Panc1 (cell line): Measurements from ENCODE around the gene PIWIL1.

Experiments used
- TCF7L2 ChIP-seq: IDR thresholded peaks from 2 replicates; pipeline ENCODE4 v1.6.1; 2011; ENCODE audit warnings: mild to moderate bottlenecking, low read depth, low read length, inconsistent platforms
- TF ChIP-seq, protein P1 (sequence below), 2 experiments: IDR thresholded peaks; 2 replicates each; pipeline ENCODE4 v1.6.1; 2011 to 2012; ENCODE audit warnings: low read depth in 2 of 2, control low read depth in 1 of 2, low read length in 1 of 2, mild to moderate bottlenecking in 1 of 2, moderate library complexity in 1 of 2; ENCODE audit not compliant: insufficient read depth in 1 of 2

DNA sequence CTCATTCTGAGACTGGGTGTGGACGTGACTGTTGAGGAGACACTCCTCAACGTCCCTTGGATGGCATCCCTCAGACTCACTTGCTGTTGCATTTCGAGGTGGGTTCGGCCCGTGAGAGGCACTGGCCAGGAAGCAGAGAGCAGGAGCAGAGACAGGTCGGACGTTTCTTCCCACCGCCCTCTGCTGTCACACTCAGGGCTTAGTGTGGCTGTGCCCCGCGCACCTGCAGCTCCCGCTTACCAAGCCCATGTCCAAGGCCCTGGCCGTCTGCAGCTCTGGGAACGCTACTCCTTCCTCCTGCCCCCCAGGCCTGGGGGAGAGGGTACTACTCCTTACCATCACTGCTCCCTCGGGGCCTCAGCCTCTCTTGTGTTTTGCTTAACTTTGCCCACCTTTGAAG, 29.8 kb upstream of the PIWIL1 start:
- TF ChIP-seq TCF7L2 = no peak
- TF ChIP-seq, protein P1, sequence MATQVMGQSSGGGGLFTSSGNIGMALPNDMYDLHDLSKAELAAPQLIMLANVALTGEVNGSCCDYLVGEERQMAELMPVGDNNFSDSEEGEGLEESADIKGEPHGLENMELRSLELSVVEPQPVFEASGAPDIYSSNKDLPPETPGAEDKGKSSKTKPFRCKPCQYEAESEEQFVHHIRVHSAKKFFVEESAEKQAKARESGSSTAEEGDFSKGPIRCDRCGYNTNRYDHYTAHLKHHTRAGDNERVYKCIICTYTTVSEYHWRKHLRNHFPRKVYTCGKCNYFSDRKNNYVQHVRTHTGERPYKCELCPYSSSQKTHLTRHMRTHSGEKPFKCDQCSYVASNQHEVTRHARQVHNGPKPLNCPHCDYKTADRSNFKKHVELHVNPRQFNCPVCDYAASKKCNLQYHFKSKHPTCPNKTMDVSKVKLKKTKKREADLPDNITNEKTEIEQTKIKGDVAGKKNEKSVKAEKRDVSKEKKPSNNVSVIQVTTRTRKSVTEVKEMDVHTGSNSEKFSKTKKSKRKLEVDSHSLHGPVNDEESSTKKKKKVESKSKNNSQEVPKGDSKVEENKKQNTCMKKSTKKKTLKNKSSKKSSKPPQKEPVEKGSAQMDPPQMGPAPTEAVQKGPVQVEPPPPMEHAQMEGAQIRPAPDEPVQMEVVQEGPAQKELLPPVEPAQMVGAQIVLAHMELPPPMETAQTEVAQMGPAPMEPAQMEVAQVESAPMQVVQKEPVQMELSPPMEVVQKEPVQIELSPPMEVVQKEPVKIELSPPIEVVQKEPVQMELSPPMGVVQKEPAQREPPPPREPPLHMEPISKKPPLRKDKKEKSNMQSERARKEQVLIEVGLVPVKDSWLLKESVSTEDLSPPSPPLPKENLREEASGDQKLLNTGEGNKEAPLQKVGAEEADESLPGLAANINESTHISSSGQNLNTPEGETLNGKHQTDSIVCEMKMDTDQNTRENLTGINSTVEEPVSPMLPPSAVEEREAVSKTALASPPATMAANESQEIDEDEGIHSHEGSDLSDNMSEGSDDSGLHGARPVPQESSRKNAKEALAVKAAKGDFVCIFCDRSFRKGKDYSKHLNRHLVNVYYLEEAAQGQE (IDR thresholded peaks at IDR 0.05; ENCODE audit: insufficient read depth in 1 of 2, low read depth in 2 of 2, low read length in 1 of 2) = no peak
